ENCODE results near the gene GINS1.
A peak's percentile ranks its signal among the peaks of the same experiment; 100 is the strongest.

The GINS1 gene

DNA sequence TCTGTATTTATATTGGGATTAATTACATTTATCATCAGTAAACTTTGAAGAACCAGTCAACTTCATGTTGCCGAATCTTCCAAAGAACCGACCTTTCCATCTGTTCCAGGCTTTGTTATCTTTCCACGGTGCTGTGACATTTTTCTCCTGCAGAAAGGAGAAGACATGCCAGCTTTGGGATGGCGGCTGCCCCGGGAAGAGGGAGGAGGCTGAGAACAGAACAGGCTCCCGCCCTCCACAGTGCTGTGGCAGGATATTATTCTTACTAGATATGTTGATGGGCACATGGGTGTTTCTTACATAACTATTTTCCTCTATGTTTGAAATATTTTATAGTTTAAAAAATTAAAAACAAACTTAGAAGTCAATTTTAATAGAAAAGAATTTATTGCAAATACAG, 44.9 kb downstream of the GINS1 start:
- TF ChIP-seq ZBTB7A (IDR thresholded peaks at IDR 0.05; ENCODE audit: low read depth), result no peak
- no peak for TF ChIP-seq CEBPB (IDR thresholded peaks at IDR 0.05)
- TF ChIP-seq, protein P1, sequence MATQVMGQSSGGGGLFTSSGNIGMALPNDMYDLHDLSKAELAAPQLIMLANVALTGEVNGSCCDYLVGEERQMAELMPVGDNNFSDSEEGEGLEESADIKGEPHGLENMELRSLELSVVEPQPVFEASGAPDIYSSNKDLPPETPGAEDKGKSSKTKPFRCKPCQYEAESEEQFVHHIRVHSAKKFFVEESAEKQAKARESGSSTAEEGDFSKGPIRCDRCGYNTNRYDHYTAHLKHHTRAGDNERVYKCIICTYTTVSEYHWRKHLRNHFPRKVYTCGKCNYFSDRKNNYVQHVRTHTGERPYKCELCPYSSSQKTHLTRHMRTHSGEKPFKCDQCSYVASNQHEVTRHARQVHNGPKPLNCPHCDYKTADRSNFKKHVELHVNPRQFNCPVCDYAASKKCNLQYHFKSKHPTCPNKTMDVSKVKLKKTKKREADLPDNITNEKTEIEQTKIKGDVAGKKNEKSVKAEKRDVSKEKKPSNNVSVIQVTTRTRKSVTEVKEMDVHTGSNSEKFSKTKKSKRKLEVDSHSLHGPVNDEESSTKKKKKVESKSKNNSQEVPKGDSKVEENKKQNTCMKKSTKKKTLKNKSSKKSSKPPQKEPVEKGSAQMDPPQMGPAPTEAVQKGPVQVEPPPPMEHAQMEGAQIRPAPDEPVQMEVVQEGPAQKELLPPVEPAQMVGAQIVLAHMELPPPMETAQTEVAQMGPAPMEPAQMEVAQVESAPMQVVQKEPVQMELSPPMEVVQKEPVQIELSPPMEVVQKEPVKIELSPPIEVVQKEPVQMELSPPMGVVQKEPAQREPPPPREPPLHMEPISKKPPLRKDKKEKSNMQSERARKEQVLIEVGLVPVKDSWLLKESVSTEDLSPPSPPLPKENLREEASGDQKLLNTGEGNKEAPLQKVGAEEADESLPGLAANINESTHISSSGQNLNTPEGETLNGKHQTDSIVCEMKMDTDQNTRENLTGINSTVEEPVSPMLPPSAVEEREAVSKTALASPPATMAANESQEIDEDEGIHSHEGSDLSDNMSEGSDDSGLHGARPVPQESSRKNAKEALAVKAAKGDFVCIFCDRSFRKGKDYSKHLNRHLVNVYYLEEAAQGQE (IDR thresholded peaks at IDR 0.05; ENCODE audit: low read depth), result no peak
- no peak for TF ChIP-seq YY1 (IDR thresholded peaks at IDR 0.05; ENCODE audit: low read depth)
- TF ChIP-seq TCF12 (IDR thresholded peaks at IDR 0.05; ENCODE audit: low read depth), result no peak
- TF ChIP-seq TEAD4 (IDR thresholded peaks at IDR 0.05), result no peak

DNA sequence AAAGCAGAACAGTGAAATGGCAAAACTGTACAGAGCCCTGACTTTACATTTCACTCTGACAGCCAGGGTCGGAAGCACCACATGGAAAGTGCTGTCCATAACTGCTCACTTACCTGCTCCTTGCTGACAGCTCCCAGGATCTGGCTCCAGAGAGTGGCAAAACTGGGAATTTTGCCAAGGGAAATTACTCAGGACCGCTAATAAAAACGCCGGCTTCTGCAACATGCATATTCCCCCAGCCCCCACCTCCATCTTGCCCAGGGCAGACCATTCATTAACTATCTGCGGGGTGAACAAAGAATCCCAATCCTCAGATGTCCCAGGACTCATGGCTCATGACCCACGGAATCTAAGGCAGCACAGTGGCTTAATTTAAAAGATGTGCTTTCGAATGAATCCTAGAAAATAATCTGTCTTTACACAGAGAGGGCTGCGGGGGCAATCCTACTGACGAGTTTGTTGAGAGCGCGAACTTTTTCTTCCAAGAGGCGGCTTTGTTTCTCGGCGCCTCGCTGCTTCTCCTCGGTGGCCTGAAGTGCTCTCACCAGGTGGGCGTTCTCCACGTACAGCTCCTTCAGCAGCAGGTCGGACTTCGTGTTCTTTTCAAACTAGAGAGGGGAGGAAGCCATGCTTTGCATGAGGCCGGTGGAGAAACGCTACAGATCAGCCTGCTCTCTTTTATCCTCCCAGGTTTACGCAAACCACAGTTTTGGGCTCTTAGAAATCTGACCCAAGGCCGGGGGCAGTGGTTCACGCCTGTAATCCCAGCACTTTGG, 45.8 kb downstream of the GINS1 start:
- TF ChIP-seq, protein P2, sequence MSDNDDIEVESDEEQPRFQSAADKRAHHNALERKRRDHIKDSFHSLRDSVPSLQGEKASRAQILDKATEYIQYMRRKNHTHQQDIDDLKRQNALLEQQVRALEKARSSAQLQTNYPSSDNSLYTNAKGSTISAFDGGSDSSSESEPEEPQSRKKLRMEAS (IDR thresholded peaks at IDR 0.05), result no peak
- no peak for TF ChIP-seq TCF12 (IDR thresholded peaks at IDR 0.05; ENCODE audit: low read depth)
- TF ChIP-seq FOXM1 (IDR thresholded peaks at IDR 0.05; ENCODE audit: borderline replicate concordance, low read depth), result no peak
- TF ChIP-seq NFIC (IDR thresholded peaks at IDR 0.05), result peak; percentile 36; the same call in 1 of the 2 replicates

DNA sequence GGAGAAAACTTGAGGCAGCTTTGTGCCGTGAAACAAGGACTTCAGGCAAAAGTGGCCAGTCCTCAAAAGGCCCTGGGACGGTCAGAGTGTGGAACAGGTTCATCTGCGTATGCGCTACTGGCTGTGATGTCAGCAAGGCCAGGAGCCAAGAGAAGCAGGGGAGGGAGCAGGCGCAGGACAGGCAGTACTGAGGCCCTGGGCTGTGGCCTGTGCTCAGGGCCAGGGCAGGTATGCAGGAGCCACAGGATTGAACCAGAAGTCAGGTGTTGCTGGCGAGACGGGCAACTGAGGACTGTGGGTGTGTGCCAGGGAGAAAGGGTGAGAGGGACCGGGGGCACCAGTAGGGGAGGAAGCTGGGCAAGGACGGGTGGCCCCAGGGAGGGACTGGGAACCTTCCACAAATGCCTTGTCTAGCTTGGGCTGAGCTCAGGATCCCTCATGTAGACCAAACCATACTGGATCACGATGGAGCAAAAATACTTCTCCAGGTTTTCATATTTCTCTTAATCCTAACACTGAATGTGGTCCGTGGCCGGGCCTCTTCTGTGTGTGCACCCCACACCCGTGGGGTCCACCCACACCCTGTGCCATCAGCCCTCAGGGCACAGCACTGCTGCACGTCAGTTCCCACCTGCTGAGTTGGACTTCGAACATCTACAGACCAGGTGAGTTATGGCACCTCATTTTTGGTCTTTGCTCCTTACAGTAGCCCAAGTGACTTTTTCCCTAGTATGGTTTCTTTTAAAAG, 46.9 kb downstream of the GINS1 start:
- TF ChIP-seq TCF12 (IDR thresholded peaks at IDR 0.05; ENCODE audit: low read depth) (no peak), EGR1 (IDR thresholded peaks at IDR 0.05) (no peak), EP300 (IDR thresholded peaks at IDR 0.05; ENCODE audit: borderline replicate concordance) (no peak), TAF1 (IDR thresholded peaks at IDR 0.05; ENCODE audit: low read depth) (no peak), CREB1 (IDR thresholded peaks at IDR 0.05; ENCODE audit: low read depth) (no peak), ZBTB7A (IDR thresholded peaks at IDR 0.05; ENCODE audit: low read depth) (no peak), TEAD4 (IDR thresholded peaks at IDR 0.05) (no peak)

DNA sequence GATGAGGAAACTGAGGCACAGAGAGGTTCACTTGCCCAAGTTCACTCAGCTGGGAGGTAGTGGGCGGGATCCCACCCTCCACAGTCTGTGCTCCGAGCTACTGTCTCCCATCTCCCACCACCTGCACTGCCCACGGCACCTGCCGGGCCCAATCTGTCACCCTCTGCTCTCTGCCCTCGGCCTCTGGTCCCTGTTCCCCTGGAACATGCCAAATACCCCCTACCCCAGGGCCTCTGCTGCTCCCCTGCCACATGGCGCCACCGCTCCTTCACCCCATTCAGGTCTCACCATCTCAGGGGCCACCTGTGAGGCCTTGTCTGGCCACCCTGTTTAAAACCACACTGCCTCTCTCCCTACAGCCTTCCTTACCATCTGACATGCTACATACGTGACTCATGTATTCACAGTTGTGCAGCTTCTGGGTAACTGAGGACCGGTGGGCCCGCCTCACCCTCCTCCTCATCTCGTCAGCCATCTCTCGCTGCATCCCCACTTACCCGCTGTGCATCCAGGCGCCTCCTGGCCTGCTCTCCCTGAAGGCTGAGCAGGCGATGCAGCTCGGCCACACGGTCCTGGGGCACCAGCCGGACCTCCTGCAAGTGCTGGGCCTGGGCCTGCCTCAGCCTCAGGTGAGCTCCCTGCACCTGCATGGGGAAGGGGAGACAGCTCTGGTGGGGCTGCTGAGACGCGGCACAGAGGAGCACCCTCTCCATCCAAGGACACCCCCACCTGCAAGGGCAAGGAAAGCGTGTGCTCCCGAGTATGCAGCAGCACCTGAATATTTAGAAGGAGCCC, 50.6 kb downstream of the GINS1 start:
- TF ChIP-seq RAD21 (IDR thresholded peaks at IDR 0.05; ENCODE audit: low read depth), result no peak
- TF ChIP-seq EP300 (IDR thresholded peaks at IDR 0.05; ENCODE audit: borderline replicate concordance), result no peak
- no peak for TF ChIP-seq TAF1 (IDR thresholded peaks at IDR 0.05; ENCODE audit: low read depth)
- TF ChIP-seq TEAD4 (IDR thresholded peaks at IDR 0.05), result no peak
- no peak for TF ChIP-seq YY1 (IDR thresholded peaks at IDR 0.05; ENCODE audit: low read depth)
- TF ChIP-seq, protein P1 (IDR thresholded peaks at IDR 0.05; ENCODE audit: low read depth), result no peak
- no peak for TF ChIP-seq CEBPB (IDR thresholded peaks at IDR 0.05)
- TF ChIP-seq TCF12 (IDR thresholded peaks at IDR 0.05; ENCODE audit: low read depth), result no peak
- no peak for TF ChIP-seq NFIC (IDR thresholded peaks at IDR 0.05)
- TF ChIP-seq FOXM1 (IDR thresholded peaks at IDR 0.05; ENCODE audit: borderline replicate concordance, low read depth), result no peak
- TF ChIP-seq, protein P3, sequence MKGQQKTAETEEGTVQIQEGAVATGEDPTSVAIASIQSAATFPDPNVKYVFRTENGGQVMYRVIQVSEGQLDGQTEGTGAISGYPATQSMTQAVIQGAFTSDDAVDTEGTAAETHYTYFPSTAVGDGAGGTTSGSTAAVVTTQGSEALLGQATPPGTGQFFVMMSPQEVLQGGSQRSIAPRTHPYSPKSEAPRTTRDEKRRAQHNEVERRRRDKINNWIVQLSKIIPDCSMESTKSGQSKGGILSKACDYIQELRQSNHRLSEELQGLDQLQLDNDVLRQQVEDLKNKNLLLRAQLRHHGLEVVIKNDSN (IDR thresholded peaks at IDR 0.05), result no peak
- TF ChIP-seq, protein P2 (IDR thresholded peaks at IDR 0.05), result no peak
- no peak for TF ChIP-seq EGR1 (IDR thresholded peaks at IDR 0.05)
- TF ChIP-seq ZBTB7A (IDR thresholded peaks at IDR 0.05; ENCODE audit: low read depth), result no peak

DNA sequence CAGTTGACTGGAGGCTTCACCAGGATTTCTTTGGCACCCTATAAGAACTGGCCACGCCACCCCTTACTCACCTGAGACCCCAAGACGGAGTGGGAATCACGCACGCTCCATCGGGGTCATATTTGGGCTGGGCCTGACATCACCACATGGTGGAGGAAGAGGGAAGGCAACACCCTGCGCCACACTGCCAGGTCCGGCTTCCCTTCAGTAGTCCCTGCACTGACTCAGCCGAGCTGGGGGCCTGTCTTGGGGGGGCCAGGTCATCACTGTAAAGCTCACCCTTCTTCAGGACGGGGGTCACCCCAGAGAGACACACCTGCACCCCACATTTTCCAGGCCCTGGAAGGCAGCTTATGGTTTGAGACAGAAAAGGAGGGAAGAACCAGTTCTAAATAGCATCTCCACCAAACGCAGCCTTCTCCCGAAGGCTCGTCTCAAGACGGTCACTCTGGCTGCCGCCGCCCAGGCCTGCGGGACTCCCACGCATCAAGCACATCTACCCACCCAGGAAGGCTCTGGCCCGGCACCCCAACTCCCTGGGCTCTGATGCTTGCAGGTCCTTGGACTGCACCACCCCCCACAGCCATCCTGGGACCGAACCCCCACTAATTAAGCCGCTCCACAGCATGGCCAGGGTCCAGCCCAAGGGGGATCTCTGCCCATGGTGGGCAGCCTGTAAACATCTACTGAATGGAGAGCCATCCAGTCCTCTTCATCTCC, 51.8 kb downstream of the GINS1 start:
- TF ChIP-seq TCF12 (IDR thresholded peaks at IDR 0.05; ENCODE audit: low read depth), result no peak
- TF ChIP-seq CEBPB (IDR thresholded peaks at IDR 0.05), result no peak
- no peak for TF ChIP-seq TEAD4 (IDR thresholded peaks at IDR 0.05)
- no peak for TF ChIP-seq TAF1 (IDR thresholded peaks at IDR 0.05; ENCODE audit: low read depth)
- no peak for TF ChIP-seq EP300 (IDR thresholded peaks at IDR 0.05; ENCODE audit: borderline replicate concordance)
- no peak for TF ChIP-seq YY1 (IDR thresholded peaks at IDR 0.05; ENCODE audit: low read depth)
- no peak for TF ChIP-seq NFIC (IDR thresholded peaks at IDR 0.05)
- TF ChIP-seq ZBTB7A (IDR thresholded peaks at IDR 0.05; ENCODE audit: low read depth), result no peak
- TF ChIP-seq, protein P2 (IDR thresholded peaks at IDR 0.05), result no peak
- TF ChIP-seq, protein P3 (IDR thresholded peaks at IDR 0.05), result no peak
- TF ChIP-seq CREB1 (IDR thresholded peaks at IDR 0.05; ENCODE audit: low read depth), result no peak
- no peak for TF ChIP-seq EGR1 (IDR thresholded peaks at IDR 0.05)
- TF ChIP-seq RAD21 (IDR thresholded peaks at IDR 0.05; ENCODE audit: low read depth), result no peak
- TF ChIP-seq, protein P1 (IDR thresholded peaks at IDR 0.05; ENCODE audit: low read depth), result no peak
- TF ChIP-seq FOXM1 (IDR thresholded peaks at IDR 0.05; ENCODE audit: borderline replicate concordance, low read depth), result no peak

Measured in Ishikawa (cell line).